NCI-H1417 treated with DMSO at 0.1 percent for 48 hours (cell line): ENCODE measurements around the gene CCDC61.

ENCODE experiments used
- DNase-seq: peaks from one replicate; lab custom pipeline; 2025; lab: John Stamatoyannopoulos, UW

CCDC61 gene

GRCh38 chr19:45994998-45995714 lies at the start of gene CCDC61:
Gene CCDC61 (plus strand): TSS chr19:45995467. CDS start chr19:46003019, 7,552 bp downstream.
- peak; percentile 93 for DNase-seq

GRCh38 chr19:45947926-45948325 lies 47.3 kb upstream of the CCDC61 start:
- DNase-seq: no peak

- no peak for DNase-seq
These were observed 43.0 kb upstream of the CCDC61 start for GRCh38 chr19:45952341-45952685.

- no peak for DNase-seq
These were observed 42.4 kb upstream of the CCDC61 start for GRCh38 chr19:45952686-45953505.

GRCh38 chr19:45953676-45954075 lies 41.6 kb upstream of the CCDC61 start:
- no peak for DNase-seq

- DNase-seq: peak; percentile 12
These were observed 41.1 kb upstream of the CCDC61 start for GRCh38 chr19:45954156-45954555.

GRCh38 chr19:45955905-45956608 lies 39.2 kb upstream of the CCDC61 start:
- no peak for DNase-seq

GRCh38 chr19:45958320-45958719 lies 36.9 kb upstream of the CCDC61 start:
- no peak for DNase-seq

- DNase-seq: no peak
These were observed 36.3 kb upstream of the CCDC61 start for GRCh38 chr19:45958769-45959516.

- no peak for DNase-seq
These were observed 35.7 kb upstream of the CCDC61 start for GRCh38 chr19:45959517-45960025.

GRCh38 chr19:45960595-45961235 lies 34.6 kb upstream of the CCDC61 start:
- DNase-seq: no peak

- DNase-seq: no peak
These were observed 33.2 kb upstream of the CCDC61 start for GRCh38 chr19:45962021-45962420.

- DNase-seq: no peak
These were observed 28.0 kb upstream of the CCDC61 start for GRCh38 chr19:45967246-45967645.

GRCh38 chr19:45968626-45969025 lies 26.6 kb upstream of the CCDC61 start:
- DNase-seq: no peak

GRCh38 chr19:45969676-45970075 lies 25.6 kb upstream of the CCDC61 start:
- no peak for DNase-seq

- no peak for DNase-seq
These were observed 23.9 kb upstream of the CCDC61 start for GRCh38 chr19:45971260-45971902.

GRCh38 chr19:45972081-45972946 lies 23.0 kb upstream of the CCDC61 start:
- no peak for DNase-seq

- DNase-seq: no peak
These were observed 22.2 kb upstream of the CCDC61 start for GRCh38 chr19:45972947-45973540.

- DNase-seq: peak; percentile 35
These were observed 21.5 kb upstream of the CCDC61 start, which contains the start of gene NOVA2 for GRCh38 chr19:45973553-45974338. Gene NOVA2 (minus strand): TSS chr19:45973865. CDS start chr19:45973351, 514 bp downstream.
